ENCODE results near the gene SLC25A26.
A peak's percentile ranks its signal among the peaks of the same experiment; 100 is the strongest.

The SLC25A26 gene

GRCh38 chr3:66401675-66402491 lies 181.1 kb downstream of the SLC25A26 start:
- H3K27ac Mint-ChIP-seq = peak overlapping the region; percentile 96
- H3K4me3 Mint-ChIP-seq = peak overlapping the region; percentile 36
- TF ChIP-seq CTCF (IDR thresholded peaks at IDR 0.05) = no peak
- no peak for DNase-seq
- H3K4me1 Mint-ChIP-seq = peaks cover 65% of the 10 kb centered on the region
- H3K9me3 Mint-ChIP-seq = no peaks in the 10 kb centered on the region
- peaks cover 3% of the 10 kb centered on the region for H3K27me3 Mint-ChIP-seq (ENCODE audit: low read depth, poor library complexity)
- peaks cover 42% of the 10 kb centered on the region for H3K36me3 Mint-ChIP-seq (ENCODE audit: low read depth)

GRCh38 chr3:66402596-66403290 lies 181.9 kb downstream of the SLC25A26 start:
- H3K4me3 Mint-ChIP-seq = no peak overlapping the region
- no peak for DNase-seq
- H3K4me1 Mint-ChIP-seq = peaks cover 67% of the 10 kb centered on the region

GRCh38 chr3:66403323-66403990 lies 182.7 kb downstream of the SLC25A26 start:
- no peak overlapping the region for H3K4me3 Mint-ChIP-seq
- H3K4me1 Mint-ChIP-seq = peaks cover 69% of the 10 kb centered on the region
- H3K27ac Mint-ChIP-seq = peak overlapping the region; percentile 64
- H3K36me3 Mint-ChIP-seq (ENCODE audit: low read depth) = peaks cover 28% of the 10 kb centered on the region
- peaks cover 3% of the 10 kb centered on the region for H3K27me3 Mint-ChIP-seq (ENCODE audit: low read depth, poor library complexity)
- no peak for DNase-seq
- no peaks in the 10 kb centered on the region for H3K9me3 Mint-ChIP-seq
- no peak for TF ChIP-seq CTCF (IDR thresholded peaks at IDR 0.05)

More at GRCh38 chr3:66402596-66403290, 181.9 kb downstream of the SLC25A26 start:
- Mint-ChIP-seq H3K9me3 (no peaks in the 10 kb centered on the region), H3K36me3 (ENCODE audit: low read depth) (peaks cover 35% of the 10 kb centered on the region), H3K27me3 (ENCODE audit: low read depth, poor library complexity) (peaks cover 3% of the 10 kb centered on the region), H3K27ac (peak overlapping the region; percentile 96)
- no peak for TF ChIP-seq CTCF (IDR thresholded peaks at IDR 0.05)

GRCh38 chr3:66404197-66404596 lies 183.4 kb downstream of the SLC25A26 start:
- no peak for DNase-seq
- Mint-ChIP-seq H3K4me3 (no peak overlapping the region), H3K4me1 (peaks cover 69% of the 10 kb centered on the region), H3K36me3 (ENCODE audit: low read depth) (peaks cover 28% of the 10 kb centered on the region), H3K27me3 (ENCODE audit: low read depth, poor library complexity) (peaks cover 3% of the 10 kb centered on the region), H3K9me3 (no peaks in the 10 kb centered on the region), H3K27ac (no peak overlapping the region)
- TF ChIP-seq CTCF (IDR thresholded peaks at IDR 0.05) = no peak

- TF ChIP-seq CTCF (IDR thresholded peaks at IDR 0.05) = no peak
- peaks cover 3% of the 10 kb centered on the region for H3K27me3 Mint-ChIP-seq (ENCODE audit: low read depth, poor library complexity)
- no peaks in the 10 kb centered on the region for H3K9me3 Mint-ChIP-seq
- H3K36me3 Mint-ChIP-seq (ENCODE audit: low read depth) = peaks cover 29% of the 10 kb centered on the region
- no peak overlapping the region for H3K4me3 Mint-ChIP-seq
- peak overlapping the region; percentile 48 for H3K27ac Mint-ChIP-seq
- no peak for DNase-seq
- H3K4me1 Mint-ChIP-seq = peaks cover 64% of the 10 kb centered on the region
Observed at GRCh38 chr3:66404903-66405700, 184.3 kb downstream of the SLC25A26 start.
